ENCODE measurements around the gene ALOX5. TPM values are rescaled to one million over a fixed set of nuclear protein-coding genes. Genes with fewer than 3 reads are reported as not detected.

Gene ALOX5
- total RNA-seq, 1 donor from 2014 or later, result 1.7 TPM

GRCh38 chr10:45456233-45456632, 82.2 kb downstream of the ALOX5 start:
- no peak for TF ChIP-seq CTCF (conservative IDR thresholded peaks at IDR 0.05; ENCODE audit: low read depth, low read length)
- no peak overlapping the region for H3K4me3 ChIP-seq (ENCODE audit: low read depth, low read length)
- no peak for DNase-seq (ENCODE audit: low read depth)

GRCh38 chr10:45456822-45457221, 82.8 kb downstream of the ALOX5 start:
- no peak for DNase-seq (ENCODE audit: low read depth)
- no peak overlapping the region for H3K4me3 ChIP-seq (ENCODE audit: low read depth, low read length)
- TF ChIP-seq CTCF (conservative IDR thresholded peaks at IDR 0.05; ENCODE audit: low read depth, low read length), result no peak

GRCh38 chr10:45457487-45457886, 83.5 kb downstream of the ALOX5 start:
- TF ChIP-seq CTCF (conservative IDR thresholded peaks at IDR 0.05; ENCODE audit: low read depth, low read length), result no peak
- H3K4me3 ChIP-seq (ENCODE audit: low read depth, low read length), result no peak overlapping the region
- DNase-seq (ENCODE audit: low read depth), result no peak

GRCh38 chr10:45460235-45460878, 86.3 kb downstream of the ALOX5 start:
- no peak for TF ChIP-seq CTCF (conservative IDR thresholded peaks at IDR 0.05; ENCODE audit: low read depth, low read length)
- DNase-seq (ENCODE audit: low read depth), result no peak
- H3K4me3 ChIP-seq (ENCODE audit: low read depth, low read length), result no peak overlapping the region

GRCh38 chr10:45461034-45461433, 87.0 kb downstream of the ALOX5 start:
- no peak for TF ChIP-seq CTCF (conservative IDR thresholded peaks at IDR 0.05; ENCODE audit: low read depth, low read length)
- no peak overlapping the region for H3K4me3 ChIP-seq (ENCODE audit: low read depth, low read length)
- no peak for DNase-seq (ENCODE audit: low read depth)

GRCh38 chr10:45463244-45464116, 89.5 kb downstream of the ALOX5 start:
- H3K4me3 ChIP-seq (ENCODE audit: low read depth, low read length), result no peak overlapping the region
- no peak for DNase-seq (ENCODE audit: low read depth)
- no peak for TF ChIP-seq CTCF (conservative IDR thresholded peaks at IDR 0.05; ENCODE audit: low read depth, low read length)

Measured in epithelial cell of proximal tubule (primary cell).